SH-SY5Y (cell line): ENCODE measurements around the gene CNOT3.

ENCODE experiments used
- GATA2 ChIP-seq: IDR thresholded peaks from 2 replicates; pipeline ENCODE4 v1.6.1; 2011; ENCODE audit warnings: mild to moderate bottlenecking, low read depth, low read length
- GATA3 ChIP-seq: IDR thresholded peaks from 2 replicates; pipeline ENCODE4 v1.6.1; 2011; ENCODE audit warnings: low read depth, mild to moderate bottlenecking, low read length, moderate library complexity

DNA sequence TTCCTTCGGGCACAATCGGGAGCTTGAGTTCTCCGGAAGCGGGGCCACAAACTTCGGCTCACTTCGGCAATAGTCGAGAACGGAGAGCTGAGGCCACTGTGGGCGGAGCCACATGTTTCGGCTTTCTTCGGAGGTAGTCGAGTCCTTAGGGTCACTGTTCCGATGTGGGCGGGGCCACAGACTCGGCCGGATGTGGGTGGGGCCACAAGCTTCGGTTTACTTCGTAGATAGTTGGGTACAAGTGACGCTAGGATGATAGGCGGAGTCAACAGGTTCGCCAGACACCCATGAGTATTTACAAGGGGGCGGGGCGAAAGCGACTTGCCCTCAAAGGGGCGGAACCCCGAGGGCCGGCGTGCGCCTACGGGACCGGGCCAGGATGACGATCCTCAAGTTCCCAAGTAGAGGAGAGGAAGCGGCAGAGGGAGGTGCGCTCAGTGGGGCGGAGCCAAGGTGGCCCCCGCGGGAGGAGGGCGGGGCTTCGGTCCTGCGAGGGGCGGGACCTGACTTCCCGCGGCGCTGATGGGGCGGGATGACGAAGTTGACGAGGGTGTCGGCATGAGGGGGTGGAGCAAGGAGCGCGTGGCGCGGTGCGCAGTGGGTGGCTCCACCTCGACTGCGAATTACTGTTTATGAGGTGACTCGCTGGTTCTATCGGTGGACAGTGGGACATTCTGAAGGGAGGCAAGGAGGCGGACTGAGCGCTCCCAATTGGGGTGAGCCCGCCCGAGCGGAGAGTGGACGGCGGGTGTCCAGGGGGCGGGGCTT is 52.4 kb downstream of the CNOT3 start:
- no peak for TF ChIP-seq GATA2
- TF ChIP-seq GATA3 = no peak
